PC-9 (cell line): ENCODE data around the gene ZBTB7A. TPM values are rescaled to one million over a fixed set of nuclear protein-coding genes. Genes with fewer than 3 reads are reported as not detected.

Source experiments
- BruUV-seq: library from RNA; stranded (reverse); fragments of 400-500 nt; replicated peaks from 2 replicates; lab custom pipeline; 2021; lab: Mats Ljungman, UMichigan
- CTCF ChIA-PET: fragments of 300-600 bp; sonication (Branson Sonifier 250); formaldehyde crosslinking; loops from one replicate; lab custom pipeline; 2022; ENCODE audit warnings: antibody characterized with exemption; lab: Charles Lee
- POLR2A ChIA-PET: fragments of 300-600 bp; sonication (Branson Sonifier 250); formaldehyde crosslinking; loops from one replicate; lab custom pipeline; 2022; ENCODE audit warnings: antibody characterized with exemption; ENCODE audit not compliant: unreplicated experiment; lab: Charles Lee
- DNase-seq, 2 experiments: peaks; one replicate each; pipeline versions ENCODE4 v3.0.0 to v3.0.0-alpha.2; 2015 to 2022; ENCODE audit warnings: mixed read lengths in 1 of 2
- H2AFZ ChIP-seq: fragments of 200-600 bp; sonication (generic); 2 replicates; pipeline ENCODE4 v1.8.1; 2017; ENCODE audit warnings: antibody characterized with exemption
- H3F3A ChIP-seq: fragments of 200-600 bp; sonication (generic); 2 replicates; pipeline ENCODE4 v1.8.1; 2017; ENCODE audit warnings: antibody characterized with exemption, mild to moderate bottlenecking, low read depth; ENCODE audit not compliant: insufficient read depth
- H3K27ac ChIP-seq: fragments of 200-600 bp; sonication (generic); 2 replicates; pipeline ENCODE4 v1.6.1; 2016; ENCODE audit warnings: mixed run types
- H3K27me3 ChIP-seq: fragments of 200-600 bp; sonication (generic); 2 replicates; pipeline ENCODE4 v1.6.1; 2016; ENCODE audit warnings: low read depth, mixed run types; ENCODE audit not compliant: insufficient read depth
- H3K36me3 ChIP-seq: fragments of 200-600 bp; sonication (generic); 2 replicates; pipeline ENCODE4 v1.6.1; 2016; ENCODE audit warnings: low read depth, mixed run types
- H3K4me1 ChIP-seq: fragments of 200-600 bp; sonication (generic); replicated peaks from 2 replicates; pipeline ENCODE4 v1.6.1; 2016; ENCODE audit warnings: mixed run types; ENCODE audit not compliant: insufficient read depth
- H3K4me2 ChIP-seq: fragments of 200-600 bp; sonication (generic); 2 replicates; pipeline ENCODE4 v1.6.1; 2017; ENCODE audit warnings: mixed run types
- H3K4me3 ChIP-seq: fragments of 200-600 bp; sonication (generic); 2 replicates; pipeline ENCODE4 v1.6.1; 2016; ENCODE audit warnings: mixed run types
- H3K79me2 ChIP-seq: fragments of 200-600 bp; sonication (generic); 2 replicates; pipeline ENCODE4 v1.6.1; 2017; ENCODE audit warnings: low read depth, mixed run types
- H3K9me2 ChIP-seq: fragments of 200-600 bp; sonication (generic); 2 replicates; pipeline ENCODE4 v1.8.1; 2017; ENCODE audit warnings: mild to moderate bottlenecking; ENCODE audit not compliant: insufficient read depth
- H3K9me3 ChIP-seq: fragments of 200-600 bp; sonication (generic); 2 replicates; pipeline ENCODE4 v1.8.1; 2016; ENCODE audit warnings: low read depth; ENCODE audit not compliant: insufficient read depth
- H4K20me1 ChIP-seq: fragments of 200-600 bp; sonication (generic); 2 replicates; pipeline ENCODE4 v1.8.1; 2017; ENCODE audit not compliant: insufficient read depth
- EZH2 ChIP-seq: fragments of 200-600 bp; sonication (generic); IDR thresholded peaks from 2 replicates; pipeline ENCODE4 v1.8.0; 2017; ENCODE audit warnings: antibody characterized with exemption, low read depth
- intact Hi-C: fragments of 100-400 bp; cut with micrococcal nuclease; formaldehyde crosslinking; loops from one replicate; pipeline ENCODE4 v1.10.0; 2022; ENCODE audit not compliant: unreplicated experiment
- total RNA-seq: library from RNA; stranded (reverse); gene quantifications from 2 replicates; pipeline ENCODE4 v1.2.3, GENCODE V29; 2021
- TF ChIP-seq, protein P1 (sequence below): fragments of 200-600 bp; sonication (generic); conservative IDR thresholded peaks from 2 replicates; pipeline ENCODE4 v1.6.1; 2017; ENCODE audit warnings: mixed run types, antibody characterized with exemption, mild to moderate bottlenecking, moderate library complexity

The ZBTB7A gene
- total RNA-seq, 1 experiment from 2014 or later = 41.2 TPM

DNA sequence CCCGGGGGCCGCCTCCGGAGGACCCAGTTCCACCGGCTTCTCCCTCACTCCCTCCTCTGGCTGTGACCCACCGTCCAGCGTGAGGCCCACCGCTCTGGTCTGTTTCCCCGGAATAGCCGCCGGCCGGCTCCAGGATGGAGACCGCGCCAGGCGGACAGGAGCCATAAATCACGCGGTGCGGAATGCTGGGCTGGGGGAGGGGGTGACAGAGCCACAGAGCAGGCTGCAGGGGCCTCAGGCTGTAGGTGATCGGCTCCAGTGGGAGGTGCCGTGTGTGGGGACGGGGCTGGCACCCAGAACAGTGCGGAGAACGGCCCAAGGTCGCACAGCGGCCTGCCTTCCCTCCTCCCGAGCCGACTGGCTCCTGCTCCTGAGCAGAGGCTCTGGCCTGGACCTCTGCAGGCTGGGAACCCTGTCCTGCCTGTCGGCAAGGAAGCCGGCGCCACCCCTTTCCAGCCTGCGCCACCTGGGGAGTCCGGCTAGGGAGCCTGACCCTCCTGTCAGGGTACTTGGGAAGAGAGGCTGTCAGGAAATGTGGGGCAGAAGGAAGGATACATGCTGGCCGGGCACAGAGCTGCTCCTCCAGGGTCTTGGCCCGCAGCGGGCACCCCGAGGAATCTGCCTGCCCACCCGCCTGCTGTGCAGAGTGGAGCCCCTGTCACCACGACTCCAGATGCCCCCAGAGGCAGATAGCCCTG lies 50.8 kb downstream of the ZBTB7A start:
- no peaks in the 10 kb centered on the region for H3K4me1 ChIP-seq
- H3K9me3 ChIP-seq = no peaks in the 10 kb centered on the region
- H3K27me3 ChIP-seq = no peaks in the 10 kb centered on the region
- ChIA-PET POLR2A (no interaction called here), CTCF (no interaction called here)
- no peak overlapping the region for H3K4me2 ChIP-seq
- DNase-seq = no peak
- no peaks in the 10 kb centered on the region for H3F3A ChIP-seq
- H3K79me2 ChIP-seq = peaks cover 6% of the 10 kb centered on the region; the same call in 1 of the 2 replicates
- H3K27ac ChIP-seq = no peak overlapping the region
- no peaks in the 10 kb centered on the region for H3K36me3 ChIP-seq
- TF ChIP-seq EZH2 = no peak
- TF ChIP-seq, protein P1, sequence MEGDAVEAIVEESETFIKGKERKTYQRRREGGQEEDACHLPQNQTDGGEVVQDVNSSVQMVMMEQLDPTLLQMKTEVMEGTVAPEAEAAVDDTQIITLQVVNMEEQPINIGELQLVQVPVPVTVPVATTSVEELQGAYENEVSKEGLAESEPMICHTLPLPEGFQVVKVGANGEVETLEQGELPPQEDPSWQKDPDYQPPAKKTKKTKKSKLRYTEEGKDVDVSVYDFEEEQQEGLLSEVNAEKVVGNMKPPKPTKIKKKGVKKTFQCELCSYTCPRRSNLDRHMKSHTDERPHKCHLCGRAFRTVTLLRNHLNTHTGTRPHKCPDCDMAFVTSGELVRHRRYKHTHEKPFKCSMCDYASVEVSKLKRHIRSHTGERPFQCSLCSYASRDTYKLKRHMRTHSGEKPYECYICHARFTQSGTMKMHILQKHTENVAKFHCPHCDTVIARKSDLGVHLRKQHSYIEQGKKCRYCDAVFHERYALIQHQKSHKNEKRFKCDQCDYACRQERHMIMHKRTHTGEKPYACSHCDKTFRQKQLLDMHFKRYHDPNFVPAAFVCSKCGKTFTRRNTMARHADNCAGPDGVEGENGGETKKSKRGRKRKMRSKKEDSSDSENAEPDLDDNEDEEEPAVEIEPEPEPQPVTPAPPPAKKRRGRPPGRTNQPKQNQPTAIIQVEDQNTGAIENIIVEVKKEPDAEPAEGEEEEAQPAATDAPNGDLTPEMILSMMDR = no peak
- intact Hi-C loops = no loop called here
- H3K4me3 ChIP-seq = no peak overlapping the region
- H3K9me2 ChIP-seq = no peaks in the 10 kb centered on the region
- H4K20me1 ChIP-seq = peaks cover 15% of the 10 kb centered on the region
- no peak overlapping the region for H2AFZ ChIP-seq
- BruUV-seq = no TSS peak

DNA sequence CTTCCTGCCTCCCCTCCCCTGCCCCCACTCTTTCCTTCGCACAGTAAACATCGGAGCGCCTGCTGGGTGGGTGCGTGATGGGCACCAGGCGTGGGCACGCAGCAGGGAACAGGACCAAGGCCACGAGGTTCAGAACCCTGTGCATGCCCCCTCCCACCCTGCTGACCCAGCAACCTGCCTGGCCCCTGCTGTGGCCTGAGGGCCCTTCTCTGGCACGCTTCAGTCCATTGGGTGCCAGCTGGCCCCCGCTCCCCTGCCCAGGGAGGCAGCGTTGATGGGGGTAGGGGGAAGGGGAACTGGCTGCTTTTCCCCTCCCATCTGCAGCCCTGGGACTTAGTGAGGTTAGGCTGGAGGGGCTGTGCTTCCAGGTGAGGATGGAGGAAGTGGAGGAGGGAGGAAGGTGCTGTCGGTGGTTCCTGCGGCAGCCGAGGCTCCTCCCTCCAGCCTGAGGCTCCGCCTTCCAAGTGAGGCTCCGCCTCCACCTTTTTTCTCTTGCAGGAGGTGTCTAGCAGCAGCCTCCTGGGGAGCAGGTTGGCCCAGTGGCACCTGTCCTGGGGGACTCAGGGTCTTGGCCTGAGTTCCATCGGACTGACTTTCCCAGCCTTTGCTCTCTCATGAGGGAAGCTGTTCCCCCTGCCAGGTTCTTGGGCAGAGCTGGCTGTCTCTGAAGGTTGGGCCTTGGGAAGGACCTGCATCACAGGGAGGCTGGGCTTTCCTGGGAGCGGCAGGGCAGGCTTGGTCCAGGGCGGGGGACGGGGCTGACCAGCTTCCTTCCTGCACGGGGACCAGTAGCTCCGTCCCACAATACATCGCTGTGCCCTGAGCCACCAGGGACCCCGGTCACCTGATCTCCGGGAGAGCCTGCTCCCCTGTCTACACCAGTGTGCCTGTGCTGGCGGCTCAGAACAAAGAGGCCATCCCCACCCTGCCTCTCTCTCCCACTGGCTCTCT lies 51.9 kb downstream of the ZBTB7A start:
- Histone ChIP-seq H3F3A (no peaks in the 10 kb centered on the region), H3K4me1 (no peaks in the 10 kb centered on the region), H3K4me2 (no peak overlapping the region), H3K79me2 (peaks cover 7% of the 10 kb centered on the region; the same call in 1 of the 2 replicates), H3K27ac (no peak overlapping the region), H3K4me3 (no peak overlapping the region), H2AFZ (no peak overlapping the region), H3K27me3 (no peaks in the 10 kb centered on the region), H3K9me3 (no peaks in the 10 kb centered on the region), H3K36me3 (no peaks in the 10 kb centered on the region), H3K9me2 (no peaks in the 10 kb centered on the region), H4K20me1 (peaks cover 15% of the 10 kb centered on the region)
- no TSS peak for BruUV-seq
- no peak for DNase-seq
- TF ChIP-seq, protein P1 = no peak
- TF ChIP-seq EZH2 = no peak
- intact Hi-C loops = no loop called here
- POLR2A ChIA-PET = no interaction called here
- CTCF ChIA-PET = no interaction called here

DNA sequence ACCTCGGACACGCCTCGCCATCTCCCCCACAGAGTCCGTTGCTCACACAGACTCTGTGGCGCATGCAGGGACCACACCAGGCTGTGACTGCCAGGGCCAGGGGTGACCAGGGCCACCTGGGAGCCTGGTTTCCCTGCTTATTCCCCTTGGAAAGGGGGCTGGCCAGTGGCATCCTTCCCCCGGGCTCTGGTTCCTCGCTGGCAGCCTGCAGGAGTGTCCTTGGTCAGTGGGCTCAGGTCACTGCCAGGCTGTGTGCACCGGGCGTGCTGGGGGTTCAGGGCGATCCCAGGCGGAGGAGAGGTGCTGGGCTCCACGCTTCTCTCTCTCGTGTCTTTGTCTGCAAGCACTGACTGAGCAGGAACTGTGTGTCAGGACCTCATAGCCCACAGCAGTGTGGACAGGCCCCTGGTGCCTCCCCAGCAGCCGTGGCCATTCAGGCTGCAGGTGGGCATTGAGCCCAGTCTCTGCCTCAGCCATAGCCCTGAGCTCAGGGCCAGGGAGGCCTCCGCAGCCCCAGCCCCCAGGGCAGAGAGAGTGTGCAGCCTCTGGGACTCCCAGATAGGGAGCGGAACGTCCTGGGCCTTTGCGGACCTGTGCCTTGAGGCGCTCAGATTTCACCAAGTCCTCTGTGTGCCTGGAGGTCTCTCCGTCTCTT lies 52.7 kb downstream of the ZBTB7A start:
- CTCF ChIA-PET = no interaction called here
- no peaks in the 10 kb centered on the region for H3F3A ChIP-seq
- no peak overlapping the region for H3K4me2 ChIP-seq
- H3K4me3 ChIP-seq = no peak overlapping the region
- POLR2A ChIA-PET = no interaction called here
- H3K79me2 ChIP-seq = peaks cover 16% of the 10 kb centered on the region
- DNase-seq = no peak
- H3K36me3 ChIP-seq = no peaks in the 10 kb centered on the region
- no peak overlapping the region for H3K27ac ChIP-seq
- no TSS peak for BruUV-seq
- peaks cover 15% of the 10 kb centered on the region for H4K20me1 ChIP-seq
- H3K4me1 ChIP-seq = no peaks in the 10 kb centered on the region
- no peak overlapping the region for H2AFZ ChIP-seq
- intact Hi-C loops = no loop called here
- no peak for TF ChIP-seq EZH2
- TF ChIP-seq, protein P1 = no peak
- no peaks in the 10 kb centered on the region for H3K9me3 ChIP-seq
- H3K27me3 ChIP-seq = no peaks in the 10 kb centered on the region
- no peaks in the 10 kb centered on the region for H3K9me2 ChIP-seq
